Fibroblast of skin of right quadriceps (primary cell): ENCODE data around the gene PTPRN2.
"Not testable (repeated sequence)": the region's sequence is repeated elsewhere in the genome, so short reads cannot be mapped to it uniquely, and the experiment has no call there.

ENCODE experiments used
- DNase-seq: peaks from one replicate; pipeline ENCODE4 v3.0.0-alpha.2; 2013

PTPRN2 gene

GRCh38 chr7:158550394-158550700 is 37.3 kb downstream of the PTPRN2 start:
- DNase-seq, result no peak

DNA sequence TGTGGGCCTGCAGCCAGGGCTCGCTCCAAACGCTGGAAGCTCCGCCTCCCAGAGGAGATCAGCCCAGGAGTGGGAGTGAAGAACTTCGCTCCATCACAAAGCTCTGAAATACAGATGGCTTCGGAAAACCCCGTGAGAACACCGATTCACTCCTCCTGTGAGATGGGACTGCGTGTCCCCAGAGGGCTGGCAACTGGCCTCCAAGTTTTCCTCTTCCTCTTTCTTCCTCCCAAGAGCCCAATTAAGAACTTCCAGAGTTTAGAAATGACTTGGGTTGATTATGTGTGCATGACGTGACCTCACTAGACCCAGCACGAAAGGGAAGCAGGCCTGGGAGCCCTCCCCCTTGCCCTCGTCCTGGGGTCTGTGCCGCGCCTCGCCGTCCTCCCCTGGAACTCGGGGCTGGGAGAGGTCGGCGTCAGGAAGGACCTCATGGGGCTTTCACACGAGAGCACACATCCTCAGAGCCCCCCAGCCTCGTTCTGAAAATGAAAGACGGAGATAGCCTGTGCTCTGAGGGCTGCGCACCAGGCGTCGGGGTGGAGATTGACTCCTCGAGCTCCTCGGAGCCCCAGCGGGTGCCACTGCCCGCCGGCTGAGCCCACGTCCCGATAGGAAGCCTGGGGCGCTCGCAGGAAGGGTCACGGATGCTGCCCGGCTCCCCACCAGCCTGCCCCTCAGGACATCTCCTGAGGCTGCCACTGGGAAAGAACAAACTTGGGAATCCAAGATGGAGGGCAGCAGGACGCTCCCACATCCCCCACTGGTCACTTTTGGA is 37.8 kb downstream of the PTPRN2 start:
- DNase-seq, result no peak

DNA sequence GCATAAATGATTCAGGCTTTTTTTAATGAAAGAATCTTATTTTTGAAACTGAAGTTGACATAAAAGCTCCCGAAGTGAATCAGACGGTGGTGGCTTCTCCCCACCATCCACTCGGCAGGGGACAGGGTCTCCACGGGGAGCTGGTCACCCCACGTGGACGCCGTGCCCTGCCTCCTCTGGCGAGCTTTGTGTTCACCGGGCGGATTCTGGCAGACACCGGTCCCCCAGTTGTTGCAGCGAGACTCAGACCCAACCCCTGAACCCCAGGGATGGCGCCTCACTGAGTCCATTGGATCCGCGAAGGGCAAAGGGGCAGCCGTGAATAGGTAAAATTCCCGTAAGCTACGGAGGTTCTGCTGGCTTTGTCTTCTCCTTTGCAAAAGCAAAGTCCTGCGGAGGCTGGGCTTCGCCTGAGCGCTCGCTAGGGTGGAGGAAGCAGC is 38.4 kb downstream of the PTPRN2 start:
- DNase-seq, result no peak

DNA sequence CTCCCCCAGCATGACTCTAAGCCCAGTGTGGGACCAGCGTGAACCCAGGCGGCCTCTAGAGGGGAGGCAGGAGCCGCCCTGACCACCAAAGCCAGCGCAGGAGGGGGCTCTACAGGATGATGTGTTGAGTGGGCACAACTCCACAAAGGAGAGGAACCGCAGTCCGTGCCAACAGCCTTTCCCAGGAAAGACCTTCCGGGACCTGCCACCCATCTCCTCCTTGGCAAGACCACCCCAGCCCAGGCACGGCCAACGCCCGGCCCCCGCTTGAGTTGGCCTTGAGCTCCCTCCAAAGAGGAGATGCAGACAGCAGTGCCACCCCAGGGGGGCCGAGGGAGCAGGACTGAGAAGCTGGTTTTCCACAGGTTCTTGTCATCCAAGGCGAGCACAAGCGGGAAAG is 38.9 kb downstream of the PTPRN2 start:
- no peak for DNase-seq

DNA sequence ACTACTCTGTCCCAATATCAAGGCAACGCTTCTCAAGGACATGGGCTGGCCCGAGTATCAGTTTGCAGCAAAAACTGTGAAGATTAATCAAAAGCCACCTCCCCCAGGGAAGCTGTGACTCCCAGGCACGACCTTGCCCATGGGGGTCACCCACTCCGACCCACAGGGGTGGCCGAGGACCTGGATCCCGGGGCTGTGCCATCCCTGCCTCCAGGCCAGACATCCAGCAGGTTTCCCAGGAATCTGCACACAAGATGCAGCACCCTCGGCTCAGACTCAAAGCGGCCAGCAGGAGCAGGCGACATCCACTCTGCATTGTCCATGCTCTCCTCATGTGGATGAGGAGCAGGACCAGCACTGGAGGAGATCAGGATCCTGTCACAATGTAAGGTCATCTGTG is 39.8 kb downstream of the PTPRN2 start:
- DNase-seq, result no peak

DNA sequence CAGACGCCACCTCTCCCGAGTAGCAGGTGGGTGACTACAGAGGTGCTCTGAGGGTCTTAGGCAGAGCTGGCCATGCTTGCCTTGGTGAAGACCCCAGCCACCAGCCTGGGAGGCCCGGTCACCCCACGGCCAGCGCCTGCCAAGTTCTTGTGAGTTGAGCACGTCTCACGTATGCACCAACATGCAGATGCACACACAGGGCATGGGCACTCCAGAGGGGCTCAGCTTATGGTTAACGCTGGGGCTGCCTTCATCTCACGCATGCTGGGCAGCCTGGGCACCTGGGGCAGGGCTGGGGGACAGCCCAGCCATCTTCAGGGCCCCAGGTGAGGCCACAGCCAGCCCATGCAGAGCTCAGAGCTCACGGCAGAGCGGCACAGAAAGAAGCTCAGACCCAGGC is 41.0 kb downstream of the PTPRN2 start:
- no peak for DNase-seq

- no peak for DNase-seq
Observed at GRCh38 chr7:158546214-158546613, 41.4 kb downstream of the PTPRN2 start.

DNA sequence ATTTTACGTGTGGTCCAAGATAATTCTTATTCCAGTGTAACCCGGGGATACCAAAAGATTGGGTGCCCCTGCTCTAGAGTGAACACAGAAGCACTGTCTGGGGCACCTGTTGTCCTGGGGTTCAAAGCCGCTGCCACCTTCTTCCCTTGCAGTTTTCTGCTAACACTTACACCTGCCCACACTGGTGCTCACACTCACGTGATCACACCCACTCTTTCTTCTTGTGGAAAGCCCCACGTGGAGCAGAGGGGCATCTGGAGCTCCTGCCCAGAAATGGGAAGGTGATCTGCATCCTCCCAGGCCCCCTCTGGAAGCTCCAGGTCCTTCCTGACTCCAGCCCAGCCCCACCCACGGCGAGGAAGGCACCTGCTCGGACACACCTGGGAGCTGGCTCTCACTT is 42.9 kb downstream of the PTPRN2 start:
- DNase-seq, result no peak

GRCh38 chr7:158543840-158544239 is 43.8 kb downstream of the PTPRN2 start:
- no peak for DNase-seq

- no peak for DNase-seq
Observed at GRCh38 chr7:158542651-158543566, 44.7 kb downstream of the PTPRN2 start.

DNA sequence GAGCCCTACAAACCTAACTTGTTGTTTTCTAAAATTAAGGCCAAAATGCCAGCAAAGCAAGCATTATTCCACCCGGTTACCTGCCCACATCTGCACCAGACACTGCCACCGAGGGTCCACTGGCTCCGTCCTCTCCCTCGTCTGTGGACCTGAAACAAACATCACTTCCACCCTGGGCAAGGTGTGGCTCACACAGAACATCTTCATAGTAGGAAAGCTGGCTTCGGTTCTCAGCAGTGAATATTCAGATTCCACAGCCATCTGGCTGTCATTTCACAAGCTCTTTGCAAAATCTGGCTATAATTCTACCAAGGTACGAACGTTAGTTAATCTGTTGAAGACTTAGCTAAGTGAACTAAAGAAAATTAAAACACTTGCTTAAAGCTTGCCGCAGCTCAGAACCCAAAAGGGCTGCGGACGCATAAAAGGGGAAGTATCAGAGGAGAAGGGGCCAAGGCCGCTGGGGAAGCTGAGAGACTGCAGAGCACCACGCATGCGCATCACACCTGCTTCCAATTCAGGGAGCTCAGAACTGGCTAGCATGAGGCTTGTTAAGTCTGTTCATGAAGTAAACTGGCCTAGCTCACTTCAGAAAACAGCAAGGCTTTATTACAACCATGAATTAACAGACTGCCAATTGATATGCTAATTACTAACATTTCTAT is 46.1 kb downstream of the PTPRN2 start:
- DNase-seq, result no peak

DNA sequence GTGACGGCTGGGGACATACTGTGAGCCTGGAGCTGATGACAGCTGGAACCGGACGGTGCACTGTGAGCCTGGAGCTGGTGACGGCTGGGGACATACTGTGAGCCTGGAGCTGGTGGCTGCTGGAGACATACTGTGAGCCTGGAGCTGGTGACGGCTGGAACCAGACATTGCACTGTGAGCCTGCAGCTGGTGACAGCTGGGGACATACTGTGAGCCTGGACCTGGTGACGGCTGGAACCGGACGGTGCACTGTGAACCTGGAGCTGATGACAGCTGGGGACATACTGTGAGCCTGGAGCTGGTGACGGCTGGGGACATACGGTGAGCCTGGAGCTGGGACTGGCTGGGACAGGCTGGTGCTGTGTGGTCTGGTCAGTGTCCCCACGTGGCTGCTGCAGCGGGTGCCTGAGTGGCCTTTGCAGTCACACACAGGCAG is 47.9 kb downstream of the PTPRN2 start:
- no peak for DNase-seq

- DNase-seq, result no peak
Observed at GRCh38 chr7:158538156-158538946, 49.3 kb downstream of the PTPRN2 start.

DNA sequence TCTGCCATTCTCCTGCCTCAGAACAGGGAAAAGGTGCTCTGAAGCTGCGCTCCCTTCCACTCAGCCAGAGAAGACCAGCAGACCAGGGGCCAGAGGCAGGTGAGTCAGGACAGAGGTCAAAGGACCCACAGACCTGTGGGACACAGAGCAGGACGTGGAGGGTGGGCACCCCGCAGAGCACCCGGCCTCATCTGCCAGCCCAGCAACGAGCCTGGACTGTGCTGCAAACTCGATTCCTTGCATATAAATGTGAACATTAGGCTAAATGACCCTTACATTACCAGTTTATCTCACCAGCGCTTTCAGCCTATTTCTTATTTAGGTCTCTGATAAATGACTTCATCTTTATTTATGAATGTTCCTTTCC is 50.1 kb downstream of the PTPRN2 start:
- DNase-seq, result no peak

GRCh38 chr7:158536871-158537515 is 50.6 kb downstream of the PTPRN2 start:
- DNase-seq, result no peak

- DNase-seq, result no peak
Observed at GRCh38 chr7:158535079-158535478, 52.5 kb downstream of the PTPRN2 start.

GRCh38 chr7:158534598-158534997 is 53.0 kb downstream of the PTPRN2 start:
- DNase-seq, result no peak

- DNase-seq, result not testable (repeated sequence)
Observed at GRCh38 chr7:158534134-158534515, 53.5 kb downstream of the PTPRN2 start.

DNA sequence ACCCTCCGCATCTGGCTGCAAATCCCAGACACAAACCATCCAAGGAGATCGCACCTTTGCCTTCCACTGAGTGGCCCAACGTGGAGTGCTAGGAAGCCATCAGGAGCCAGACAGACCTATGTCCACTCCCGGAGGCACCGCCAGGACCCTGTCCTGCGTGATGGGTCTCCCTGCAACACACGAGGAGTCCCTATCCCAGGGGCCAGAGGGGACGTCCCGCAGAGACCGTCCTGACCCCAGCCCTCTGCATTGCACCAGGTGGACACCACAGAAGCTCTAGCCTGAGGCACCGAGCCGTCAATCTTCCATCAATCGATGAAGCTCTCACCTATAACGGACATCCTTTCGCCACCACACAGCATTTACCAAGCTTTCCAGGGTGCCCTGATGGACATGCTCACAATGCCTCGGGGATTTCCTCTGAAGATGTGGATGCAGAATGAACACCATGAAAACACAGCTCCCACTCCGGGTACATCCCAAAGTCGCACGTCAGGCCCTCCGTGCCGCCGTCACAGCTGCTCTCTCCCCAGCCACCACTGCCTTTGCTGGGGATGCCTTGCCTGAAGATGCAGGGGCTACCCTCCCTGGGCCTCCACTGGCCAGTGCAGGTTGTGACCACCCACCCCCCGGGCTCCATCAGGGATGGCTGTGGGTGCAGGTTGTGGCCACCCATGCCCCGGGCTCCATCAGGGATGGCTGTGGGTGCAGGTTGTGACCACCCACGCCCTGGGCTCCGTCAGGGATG is 54.1 kb downstream of the PTPRN2 start:
- DNase-seq, result no peak

- DNase-seq, result no peak
Observed at GRCh38 chr7:158532093-158532627, 55.5 kb downstream of the PTPRN2 start.

DNA sequence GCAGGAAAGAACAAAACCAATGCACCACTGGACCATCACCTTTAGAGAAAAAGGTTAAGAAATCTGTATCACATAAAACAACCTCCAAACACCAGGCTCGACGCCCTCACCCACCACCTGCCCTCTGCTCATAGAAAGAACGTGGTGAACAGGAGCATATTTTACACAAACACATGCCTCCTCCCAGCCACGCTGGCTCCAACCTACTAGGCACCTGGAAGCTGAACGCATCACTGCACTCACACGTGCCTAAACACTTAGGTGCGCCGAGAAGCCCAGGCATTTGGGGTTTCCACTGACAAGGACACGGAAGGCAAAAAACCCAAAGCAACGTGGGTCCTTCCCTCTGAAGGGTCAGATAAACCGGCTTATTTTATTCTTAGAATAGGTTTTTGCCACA is 56.0 kb downstream of the PTPRN2 start:
- no peak for DNase-seq
